ENCODE measurements around the gene MEI4.

DNA sequence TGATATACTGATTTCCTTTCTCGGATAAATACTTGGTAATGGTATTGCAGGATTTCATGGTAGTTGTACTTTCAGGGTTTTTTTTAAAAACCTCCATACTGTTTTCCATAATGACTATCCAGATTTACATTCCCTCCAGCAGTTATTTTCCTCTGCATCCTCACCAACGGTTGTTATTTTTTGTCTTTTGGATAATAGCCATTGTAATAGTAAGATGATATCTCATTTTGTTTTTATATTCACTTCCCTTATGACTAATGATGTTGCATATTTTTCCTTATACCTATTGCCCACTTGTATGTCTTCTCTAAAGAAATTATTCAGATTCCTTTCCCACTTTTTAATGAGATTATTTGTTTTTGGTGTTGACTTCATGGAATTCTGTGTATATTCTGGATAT, 231.0 kb downstream of the MEI4 start:
- TF ChIP-seq, protein P1, sequence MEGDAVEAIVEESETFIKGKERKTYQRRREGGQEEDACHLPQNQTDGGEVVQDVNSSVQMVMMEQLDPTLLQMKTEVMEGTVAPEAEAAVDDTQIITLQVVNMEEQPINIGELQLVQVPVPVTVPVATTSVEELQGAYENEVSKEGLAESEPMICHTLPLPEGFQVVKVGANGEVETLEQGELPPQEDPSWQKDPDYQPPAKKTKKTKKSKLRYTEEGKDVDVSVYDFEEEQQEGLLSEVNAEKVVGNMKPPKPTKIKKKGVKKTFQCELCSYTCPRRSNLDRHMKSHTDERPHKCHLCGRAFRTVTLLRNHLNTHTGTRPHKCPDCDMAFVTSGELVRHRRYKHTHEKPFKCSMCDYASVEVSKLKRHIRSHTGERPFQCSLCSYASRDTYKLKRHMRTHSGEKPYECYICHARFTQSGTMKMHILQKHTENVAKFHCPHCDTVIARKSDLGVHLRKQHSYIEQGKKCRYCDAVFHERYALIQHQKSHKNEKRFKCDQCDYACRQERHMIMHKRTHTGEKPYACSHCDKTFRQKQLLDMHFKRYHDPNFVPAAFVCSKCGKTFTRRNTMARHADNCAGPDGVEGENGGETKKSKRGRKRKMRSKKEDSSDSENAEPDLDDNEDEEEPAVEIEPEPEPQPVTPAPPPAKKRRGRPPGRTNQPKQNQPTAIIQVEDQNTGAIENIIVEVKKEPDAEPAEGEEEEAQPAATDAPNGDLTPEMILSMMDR (conservative IDR thresholded peaks at IDR 0.05; ENCODE audit: low read depth, low read length): no peak
- TF ChIP-seq RAD21 (IDR thresholded peaks at IDR 0.05; ENCODE audit: low read length): no peak
